ENCODE measurements around the gene PIGZ.

The PIGZ gene

DNA sequence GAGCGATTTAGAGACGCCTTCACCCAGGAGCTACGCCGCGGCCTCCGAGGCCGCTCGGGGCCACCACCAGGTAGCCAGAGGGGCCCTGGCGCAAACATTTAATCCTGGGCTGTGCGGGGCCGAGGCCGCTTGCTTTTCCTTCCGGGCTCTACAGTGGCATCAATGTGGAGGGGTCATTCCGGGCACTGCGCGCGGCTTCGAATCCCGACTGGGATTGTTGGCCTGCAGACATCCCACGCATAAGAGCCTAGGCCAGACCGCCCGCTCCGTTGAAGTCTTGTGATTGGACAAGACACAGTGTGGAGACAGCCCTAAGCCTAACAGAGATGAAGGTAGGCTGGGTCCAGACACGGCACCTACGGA lies 25.7 kb downstream of the PIGZ start:
- TF ChIP-seq, protein P1, sequence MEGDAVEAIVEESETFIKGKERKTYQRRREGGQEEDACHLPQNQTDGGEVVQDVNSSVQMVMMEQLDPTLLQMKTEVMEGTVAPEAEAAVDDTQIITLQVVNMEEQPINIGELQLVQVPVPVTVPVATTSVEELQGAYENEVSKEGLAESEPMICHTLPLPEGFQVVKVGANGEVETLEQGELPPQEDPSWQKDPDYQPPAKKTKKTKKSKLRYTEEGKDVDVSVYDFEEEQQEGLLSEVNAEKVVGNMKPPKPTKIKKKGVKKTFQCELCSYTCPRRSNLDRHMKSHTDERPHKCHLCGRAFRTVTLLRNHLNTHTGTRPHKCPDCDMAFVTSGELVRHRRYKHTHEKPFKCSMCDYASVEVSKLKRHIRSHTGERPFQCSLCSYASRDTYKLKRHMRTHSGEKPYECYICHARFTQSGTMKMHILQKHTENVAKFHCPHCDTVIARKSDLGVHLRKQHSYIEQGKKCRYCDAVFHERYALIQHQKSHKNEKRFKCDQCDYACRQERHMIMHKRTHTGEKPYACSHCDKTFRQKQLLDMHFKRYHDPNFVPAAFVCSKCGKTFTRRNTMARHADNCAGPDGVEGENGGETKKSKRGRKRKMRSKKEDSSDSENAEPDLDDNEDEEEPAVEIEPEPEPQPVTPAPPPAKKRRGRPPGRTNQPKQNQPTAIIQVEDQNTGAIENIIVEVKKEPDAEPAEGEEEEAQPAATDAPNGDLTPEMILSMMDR (IDR thresholded peaks at IDR 0.05; ENCODE audit: low read depth, low read length) = no peak
- H3K4me3 ChIP-seq (replicated peaks in 1 of 2; ENCODE audit: low read depth in 2 of 2, low read length in 2 of 2) = peak overlapping the region; percentile 98 to 99
- peak; percentile 21 to 51 for DNase-seq (ENCODE audit: low read depth in 2 of 2)

DNA sequence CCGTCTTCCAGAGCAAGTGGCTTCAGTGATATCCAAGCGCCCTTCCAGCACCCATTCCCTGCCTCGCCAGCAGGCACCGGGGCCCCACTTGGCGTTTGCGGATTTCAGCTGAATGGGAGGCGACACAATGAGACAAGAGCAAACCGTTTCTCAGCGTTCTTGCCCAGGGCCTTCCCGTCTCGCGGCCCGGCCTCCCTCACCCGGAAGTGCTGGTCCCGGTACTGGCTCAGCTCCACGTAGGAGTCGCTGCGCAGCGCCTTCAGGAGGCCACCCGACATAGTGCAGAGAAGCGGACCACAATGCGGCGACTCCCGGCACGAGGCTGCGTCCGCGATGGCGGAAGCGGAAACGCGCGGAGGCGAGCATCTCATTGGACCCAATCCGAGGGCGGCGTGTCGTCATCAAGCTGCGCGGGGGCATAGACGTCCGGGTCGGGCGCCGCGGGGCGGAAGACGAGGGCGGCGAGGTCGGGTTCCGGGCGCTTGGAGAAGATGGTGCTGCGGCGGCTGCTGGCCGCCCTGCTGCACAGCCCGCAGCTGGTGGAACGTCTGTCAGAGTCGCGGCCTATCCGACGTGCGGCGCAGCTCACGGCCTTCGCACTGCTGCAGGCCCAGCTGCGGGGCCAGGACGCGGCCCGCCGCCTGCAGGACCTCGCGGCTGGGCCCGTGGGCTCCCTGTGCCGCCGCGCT lies 26.3 kb downstream of the PIGZ start, which contains the start of gene NCBP2:
Gene NCBP2 (minus strand): TSS at position 303 of the 689 bp plus-strand sequence. CDS start 25 bp downstream, at position 278.
- peak; percentile 99 for DNase-seq (ENCODE audit: low read depth in 2 of 2)
- peak within 1 kb of the TSS; percentile 98 to 99 for H3K4me3 ChIP-seq (replicated peaks in 1 of 2; ENCODE audit: low read depth in 2 of 2, low read length in 2 of 2)
- TF ChIP-seq, protein P1 (IDR thresholded peaks at IDR 0.05; ENCODE audit: low read depth, low read length) = peak; percentile 73

DNA sequence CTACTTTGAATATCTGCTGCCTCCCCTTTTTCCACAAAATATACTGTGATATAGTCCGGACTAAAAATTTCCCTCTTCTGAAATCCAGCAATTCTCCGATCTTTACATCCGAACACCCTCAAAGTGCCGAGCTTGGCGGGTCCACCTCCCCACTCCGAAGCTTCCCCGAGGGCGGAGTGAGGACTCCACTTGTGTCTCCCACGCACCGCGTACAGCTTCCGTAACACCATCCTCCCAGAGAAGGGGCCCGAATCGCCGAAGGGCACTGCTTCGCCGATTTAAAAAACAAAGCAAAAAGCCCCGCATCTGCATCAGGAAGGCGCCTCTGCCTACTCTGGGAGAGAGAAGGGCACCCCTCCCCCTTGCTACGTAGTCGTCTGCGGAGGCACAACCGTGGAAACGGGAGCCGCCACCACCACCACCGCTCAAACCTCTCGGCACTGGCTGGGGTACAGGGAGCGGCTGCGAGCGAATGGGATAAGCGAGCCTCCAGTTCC lies 26.9 kb downstream of the PIGZ start:
- peak overlapping the region; percentile 98 to 99 for H3K4me3 ChIP-seq (replicated peaks in 1 of 2; ENCODE audit: low read depth in 2 of 2, low read length in 2 of 2)
- DNase-seq (ENCODE audit: low read depth in 2 of 2) = peak in 1 of 2 donors; percentile 62
- TF ChIP-seq, protein P1 (IDR thresholded peaks at IDR 0.05; ENCODE audit: low read depth, low read length) = no peak

DNA sequence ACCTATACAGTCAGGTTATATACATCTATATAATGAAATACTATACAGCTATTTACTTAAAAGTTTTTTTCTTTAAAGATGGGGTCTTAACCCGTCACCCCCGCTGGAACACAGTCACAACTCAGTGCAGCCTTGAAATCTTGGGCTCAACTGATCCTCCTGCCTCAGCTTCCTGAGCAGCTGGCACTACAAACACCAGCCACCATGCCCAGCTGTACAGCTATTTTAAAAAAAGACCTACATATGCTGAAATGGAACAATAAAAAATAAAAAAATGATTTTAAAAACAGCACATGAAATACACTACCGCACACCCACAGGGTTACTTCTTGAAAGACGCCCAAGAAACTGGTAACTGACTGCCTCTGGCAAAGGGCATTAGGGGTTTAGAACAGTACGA lies 30.1 kb downstream of the PIGZ start:
- TF ChIP-seq, protein P1 (IDR thresholded peaks at IDR 0.05; ENCODE audit: low read depth, low read length) = no peak
- H3K4me3 ChIP-seq (replicated peaks in 1 of 2; ENCODE audit: low read depth in 2 of 2, low read length in 2 of 2) = no peak overlapping the region
- no peak for DNase-seq (ENCODE audit: low read depth in 2 of 2)

DNA sequence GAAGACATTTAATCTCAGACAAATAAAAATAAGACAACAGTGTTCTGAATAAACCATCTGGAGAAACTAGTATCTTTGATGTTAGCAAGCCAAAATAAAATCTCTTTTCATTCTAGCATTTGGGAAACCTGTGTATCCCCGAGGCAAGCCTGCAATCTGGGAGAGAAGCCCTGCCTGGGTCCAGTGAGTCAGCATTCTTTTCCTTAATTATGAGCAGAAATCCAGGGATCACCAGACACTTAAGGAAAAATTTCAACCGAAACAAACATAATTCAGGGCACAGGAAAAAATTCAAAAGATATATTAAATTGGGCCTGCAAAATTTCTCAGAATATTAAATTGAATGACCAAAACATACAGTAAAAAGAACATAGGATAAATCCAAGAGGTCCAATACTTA lies 30.5 kb downstream of the PIGZ start:
- TF ChIP-seq, protein P1 (IDR thresholded peaks at IDR 0.05; ENCODE audit: low read depth, low read length) = no peak
- no peak for DNase-seq (ENCODE audit: low read depth in 2 of 2)
- no peak overlapping the region for H3K4me3 ChIP-seq (replicated peaks in 1 of 2; ENCODE audit: low read depth in 2 of 2, low read length in 2 of 2)

DNA sequence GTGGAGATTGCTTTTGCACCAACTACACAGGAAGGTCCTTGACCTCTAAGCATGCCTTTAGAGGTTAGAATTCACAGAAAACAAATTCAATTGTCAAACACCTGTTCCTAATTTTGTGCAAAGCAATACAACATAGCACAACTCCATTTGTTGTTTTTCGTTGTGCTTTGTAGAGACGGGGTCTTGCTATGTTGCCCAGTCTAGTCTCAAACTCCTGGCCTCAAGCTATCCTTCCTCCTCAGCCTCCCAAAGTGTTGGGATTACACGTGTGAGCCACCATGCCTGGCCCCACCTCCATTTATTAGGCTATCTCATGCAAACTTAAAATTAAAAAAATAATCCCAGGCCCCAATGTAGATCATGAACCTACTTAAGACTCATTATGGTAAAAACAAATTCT lies 32.3 kb downstream of the PIGZ start:
- DNase-seq (ENCODE audit: low read depth in 2 of 2) = no peak
- H3K4me3 ChIP-seq (replicated peaks in 1 of 2; ENCODE audit: low read depth in 2 of 2, low read length in 2 of 2) = no peak overlapping the region
- TF ChIP-seq, protein P1 (IDR thresholded peaks at IDR 0.05; ENCODE audit: low read depth, low read length) = no peak
